SU-DHL-6 (cell line): ENCODE results near the gene PHLDB2.

Experiments
- CTCF ChIP-seq: fragments of 200-600 bp; sonication (generic); IDR thresholded peaks from one replicate; pipeline ENCODE4 v1.5.1; 2017; ENCODE audit warnings: antibody characterized with exemption, mild to moderate bottlenecking, low read length, moderate library complexity; ENCODE audit not compliant: insufficient read depth, poor library complexity, severe bottlenecking
- EZH2phosphoT487 ChIP-seq: fragments of 200-600 bp; sonication (generic), shearing (Covaris generic); conservative IDR thresholded peaks from 2 replicates; pipeline ENCODE4 v1.6.1; 2018; ENCODE audit warnings: mild to moderate bottlenecking, antibody characterized with exemption, low read length, moderate library complexity, mixed read lengths

GRCh38 chr3:111810909-111811308 lies 48.2 kb upstream of the PHLDB2 start:
- TF ChIP-seq CTCF (no peak), EZH2phosphoT487 (no peak)
